Sigmoid colon (tissue), 4 donors: Measurements from ENCODE around the gene KRT39.

Experiments used
- EP300 ChIP-seq, 4 donors: sonication (generic); formaldehyde crosslinking; IDR thresholded peaks; one replicate each; pipeline ENCODE4 v1.6.1; 2017; ENCODE audit warnings: antibody characterized with exemption in 4 of 4
- POLR2A ChIP-seq, 2 donors: fragments of 450-650 bp; IDR thresholded peaks; one replicate each; pipeline ENCODE4 v1.6.1; 2016; ENCODE audit warnings: antibody characterized with exemption in 2 of 2, mild to moderate bottlenecking in 2 of 2, moderate library complexity in 2 of 2
- TF ChIP-seq, protein P1 (sequence below), 4 experiments: fragments of 450-650 bp in 3 of 4; fragments of 200-600 bp in 1 of 4; IDR thresholded peaks; one replicate each; pipeline ENCODE4 v1.5.1; 2016 to 2019; ENCODE audit warnings: antibody characterized with exemption in 4 of 4, mild to moderate bottlenecking in 3 of 4, moderate library complexity in 2 of 4

DNA sequence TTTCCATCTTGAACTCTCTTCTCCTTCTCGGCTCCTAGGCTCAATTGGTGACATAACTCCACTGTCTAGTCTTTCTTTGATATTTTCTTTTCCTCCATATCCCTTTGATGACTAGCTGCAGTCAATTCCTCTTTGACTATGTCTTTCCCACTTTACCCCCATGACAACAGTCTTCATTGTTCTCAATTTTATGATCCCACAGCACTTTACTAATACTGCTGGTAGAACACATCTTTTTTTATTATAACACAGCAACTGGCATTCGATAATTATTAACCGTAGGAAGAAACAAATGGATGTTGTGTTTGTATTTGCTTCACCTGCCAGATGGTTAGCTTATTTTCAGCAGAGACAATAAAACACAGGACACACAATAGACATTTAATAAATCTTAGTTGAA, 25.9 kb upstream of the KRT39 start:
- TF ChIP-seq, protein P1, sequence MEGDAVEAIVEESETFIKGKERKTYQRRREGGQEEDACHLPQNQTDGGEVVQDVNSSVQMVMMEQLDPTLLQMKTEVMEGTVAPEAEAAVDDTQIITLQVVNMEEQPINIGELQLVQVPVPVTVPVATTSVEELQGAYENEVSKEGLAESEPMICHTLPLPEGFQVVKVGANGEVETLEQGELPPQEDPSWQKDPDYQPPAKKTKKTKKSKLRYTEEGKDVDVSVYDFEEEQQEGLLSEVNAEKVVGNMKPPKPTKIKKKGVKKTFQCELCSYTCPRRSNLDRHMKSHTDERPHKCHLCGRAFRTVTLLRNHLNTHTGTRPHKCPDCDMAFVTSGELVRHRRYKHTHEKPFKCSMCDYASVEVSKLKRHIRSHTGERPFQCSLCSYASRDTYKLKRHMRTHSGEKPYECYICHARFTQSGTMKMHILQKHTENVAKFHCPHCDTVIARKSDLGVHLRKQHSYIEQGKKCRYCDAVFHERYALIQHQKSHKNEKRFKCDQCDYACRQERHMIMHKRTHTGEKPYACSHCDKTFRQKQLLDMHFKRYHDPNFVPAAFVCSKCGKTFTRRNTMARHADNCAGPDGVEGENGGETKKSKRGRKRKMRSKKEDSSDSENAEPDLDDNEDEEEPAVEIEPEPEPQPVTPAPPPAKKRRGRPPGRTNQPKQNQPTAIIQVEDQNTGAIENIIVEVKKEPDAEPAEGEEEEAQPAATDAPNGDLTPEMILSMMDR (IDR thresholded peaks at IDR 0.05) = no peak
- TF ChIP-seq POLR2A (IDR thresholded peaks at IDR 0.05) = no peak
- TF ChIP-seq EP300 (IDR thresholded peaks at IDR 0.05) = no peak
